Activated T-cell treated with anti-CD3 and anti-CD28 coated beads, Interleukin-2, amount 50 U/mL, for 1 hour (primary cell): Measurements from ENCODE around the gene ABHD15.

Source experiments
- DNase-seq: peaks from one replicate; pipeline ENCODE4 v3.0.0-alpha.2; 2020

Gene ABHD15

GRCh38 chr17:29514792-29515191 is 52.0 kb downstream of the ABHD15 start:
- DNase-seq = no peak

DNA sequence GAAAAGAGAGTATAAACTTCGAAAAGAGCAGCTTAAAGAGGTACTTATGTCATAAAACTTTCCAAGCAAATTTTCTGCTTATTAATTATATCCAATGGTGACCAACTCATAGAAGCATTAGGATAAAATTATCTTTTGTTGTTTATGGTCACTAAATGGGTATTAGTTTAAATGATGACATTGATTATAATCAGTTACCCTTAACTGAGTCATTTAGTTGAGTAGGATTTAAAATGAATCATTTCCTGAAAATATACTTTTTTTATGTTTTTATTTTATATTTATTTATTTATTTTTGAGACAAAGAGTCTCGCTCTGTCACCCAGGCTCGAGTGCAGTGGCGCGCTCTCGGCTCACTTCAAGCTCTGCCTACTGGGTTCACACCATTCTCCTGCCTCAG is 55.9 kb downstream of the ABHD15 start:
- DNase-seq = no peak
